K562 (cell line): Measurements from ENCODE around the gene XPC. TPM values are rescaled to one million over a fixed set of nuclear protein-coding genes. Genes with fewer than 3 reads are reported as not detected.
A peak's percentile ranks its signal among the peaks of the same experiment; 100 is the strongest.

Source experiments
- KAT7 ChIP-seq: sonication (generic); formaldehyde crosslinking; IDR thresholded peaks from 2 replicates; pipeline ENCODE4 v1.8.0; 2022; ENCODE audit warnings: missing genetic modification reagents, mild to moderate bottlenecking, borderline replicate concordance
- L3MBTL2 ChIP-seq: fragments of 450-650 bp; IDR thresholded peaks from 2 replicates; pipeline ENCODE4 v1.6.1; 2016; ENCODE audit warnings: mild to moderate bottlenecking, moderate library complexity
- NFYB ChIP-seq: IDR thresholded peaks from 2 replicates; pipeline ENCODE4 v1.6.1; 2011; ENCODE audit warnings: mild to moderate bottlenecking, moderate library complexity; ENCODE audit not compliant: insufficient read length; ENCODE audit errors: extremely low read depth
- SMC3 ChIP-seq: conservative IDR thresholded peaks from 2 replicates; pipeline ENCODE4 v1.6.1; 2011; ENCODE audit warnings: low read depth, low read length, improper control_type of control experiment; ENCODE audit not compliant: insufficient read depth
- STAT5B ChIP-seq: fragments of 250-450 bp; sonication (Bioruptor Pico); IDR thresholded peaks from 2 replicates; pipeline ENCODE4 v1.8.0; 2021; ENCODE audit warnings: mild to moderate bottlenecking, inconsistent platforms
- ZNF780A ChIP-seq: fragments of 250-450 bp; sonication (Bioruptor Pico); IDR thresholded peaks from 2 replicates; pipeline ENCODE4 v1.5.0; 2021; ENCODE audit warnings: mild to moderate bottlenecking
- polyA plus RNA-seq, 8 experiments: library from polyadenylated mRNA; depleted of rRNA in 4 of 8; stranded (reverse) in 5 of 8; unstranded in 3 of 8; fragments of >200 nt; fragmentation: Nextera tagmentation in 2 of 8; fragmentation: Illumina TruSeq in 1 of 8; extraction: Ambion mirVana in 2 of 8; extraction: Trizol in 1 of 8; gene quantifications; 2 replicates each; pipeline versions ENCODE4 v1.2.1 to v1.2.3, GENCODE V29; 2011 to 2014; ENCODE audit warnings: inconsistent platforms in 1 of 8, missing spikeins in 1 of 8
- total RNA-seq, 7 experiments: library from RNA; depleted of rRNA in 6 of 7; stranded (reverse); fragments of >200 nt in 6 of 7; fragmentation: Illumina TruSeq in 2 of 7; extraction: Trizol in 2 of 7; gene quantifications; 2 replicates each; pipeline versions ENCODE4 v1.2.1 to v1.2.3, GENCODE V29; 2011 to 2021; ENCODE audit warnings: low replicate concordance in 1 of 7
- TF ChIP-seq, protein P1 (sequence below): fragments of 450-650 bp; formaldehyde crosslinking; IDR thresholded peaks from 2 replicates; pipeline ENCODE4 v1.4.0; 2022; ENCODE audit warnings: mild to moderate bottlenecking, moderate library complexity
- TF ChIP-seq, protein P2 (sequence below): fragments of 250-450 bp; sonication (Bioruptor Pico); IDR thresholded peaks from 2 replicates; pipeline ENCODE4 v1.4.0; 2020; ENCODE audit warnings: mild to moderate bottlenecking, moderate library complexity
- TF ChIP-seq, protein P3 (sequence below): fragments of 200-600 bp; sonication (generic); IDR thresholded peaks from one replicate; pipeline ENCODE4 v1.6.1; 2012; ENCODE audit warnings: mild to moderate bottlenecking, low read depth, low read length, inconsistent platforms

Gene XPC
- total and polyA plus RNA-seq, 9 of the 15 experiments (the other 6 are each of a cell fraction or from before 2014, with no cell fraction given) = 3.8 to 54.7 (median 41.3) TPM

DNA sequence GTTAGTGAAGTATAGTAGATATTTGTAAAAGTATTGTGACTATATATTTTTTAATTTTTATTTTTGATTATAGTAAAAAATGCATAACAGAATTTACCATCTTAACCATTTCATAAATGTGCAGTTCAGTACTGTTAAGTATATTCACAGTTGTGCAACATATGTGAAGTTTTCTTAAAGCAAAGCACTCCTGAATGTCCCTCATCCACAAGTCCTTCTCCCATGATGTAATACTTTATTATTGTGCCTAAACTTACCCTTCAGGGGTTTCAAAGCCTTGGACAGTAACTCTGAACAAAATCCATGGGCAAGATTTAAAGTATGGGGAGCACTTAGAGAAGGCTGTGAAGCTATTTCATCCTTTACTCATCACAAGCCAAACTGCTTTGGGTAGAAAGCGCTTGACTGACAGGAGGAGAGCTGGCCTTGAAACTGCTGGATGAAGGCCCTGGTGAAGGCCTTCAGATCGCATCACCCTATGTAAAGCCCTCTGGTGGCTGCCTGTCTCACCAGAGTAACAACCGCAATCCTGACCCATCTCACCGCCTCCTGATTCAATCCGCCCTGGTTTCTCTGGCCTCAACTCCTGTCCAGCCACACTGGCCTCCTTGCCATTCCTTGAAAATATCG lies 28.3 kb upstream of the XPC start (continued):
- TF ChIP-seq, protein P1, sequence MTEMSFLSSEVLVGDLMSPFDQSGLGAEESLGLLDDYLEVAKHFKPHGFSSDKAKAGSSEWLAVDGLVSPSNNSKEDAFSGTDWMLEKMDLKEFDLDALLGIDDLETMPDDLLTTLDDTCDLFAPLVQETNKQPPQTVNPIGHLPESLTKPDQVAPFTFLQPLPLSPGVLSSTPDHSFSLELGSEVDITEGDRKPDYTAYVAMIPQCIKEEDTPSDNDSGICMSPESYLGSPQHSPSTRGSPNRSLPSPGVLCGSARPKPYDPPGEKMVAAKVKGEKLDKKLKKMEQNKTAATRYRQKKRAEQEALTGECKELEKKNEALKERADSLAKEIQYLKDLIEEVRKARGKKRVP (CRISPR knock-in tag) = no peak
- no peak for TF ChIP-seq KAT7 (CRISPR knock-in tag)
- TF ChIP-seq L3MBTL2 = no peak
- TF ChIP-seq NFYB = no peak
- no peak for TF ChIP-seq STAT5B
- TF ChIP-seq, protein P2, sequence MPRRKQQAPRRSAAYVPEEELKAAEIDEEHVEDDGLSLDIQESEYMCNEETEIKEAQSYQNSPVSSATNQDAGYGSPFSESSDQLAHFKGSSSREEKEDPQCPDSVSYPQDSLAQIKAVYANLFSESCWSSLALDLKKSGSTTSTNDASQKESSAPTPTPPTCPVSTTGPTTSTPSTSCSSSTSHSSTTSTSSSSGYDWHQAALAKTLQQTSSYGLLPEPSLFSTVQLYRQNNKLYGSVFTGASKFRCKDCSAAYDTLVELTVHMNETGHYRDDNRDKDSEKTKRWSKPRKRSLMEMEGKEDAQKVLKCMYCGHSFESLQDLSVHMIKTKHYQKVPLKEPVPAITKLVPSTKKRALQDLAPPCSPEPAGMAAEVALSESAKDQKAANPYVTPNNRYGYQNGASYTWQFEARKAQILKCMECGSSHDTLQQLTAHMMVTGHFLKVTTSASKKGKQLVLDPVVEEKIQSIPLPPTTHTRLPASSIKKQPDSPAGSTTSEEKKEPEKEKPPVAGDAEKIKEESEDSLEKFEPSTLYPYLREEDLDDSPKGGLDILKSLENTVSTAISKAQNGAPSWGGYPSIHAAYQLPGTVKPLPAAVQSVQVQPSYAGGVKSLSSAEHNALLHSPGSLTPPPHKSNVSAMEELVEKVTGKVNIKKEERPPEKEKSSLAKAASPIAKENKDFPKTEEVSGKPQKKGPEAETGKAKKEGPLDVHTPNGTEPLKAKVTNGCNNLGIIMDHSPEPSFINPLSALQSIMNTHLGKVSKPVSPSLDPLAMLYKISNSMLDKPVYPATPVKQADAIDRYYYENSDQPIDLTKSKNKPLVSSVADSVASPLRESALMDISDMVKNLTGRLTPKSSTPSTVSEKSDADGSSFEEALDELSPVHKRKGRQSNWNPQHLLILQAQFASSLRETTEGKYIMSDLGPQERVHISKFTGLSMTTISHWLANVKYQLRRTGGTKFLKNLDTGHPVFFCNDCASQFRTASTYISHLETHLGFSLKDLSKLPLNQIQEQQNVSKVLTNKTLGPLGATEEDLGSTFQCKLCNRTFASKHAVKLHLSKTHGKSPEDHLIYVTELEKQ = 0 out of 2 replicates have a peak, but pooled peaks have one; percentile 57
- no peak for TF ChIP-seq ZNF780A (CRISPR knock-in tag)
- TF ChIP-seq, protein P3, sequence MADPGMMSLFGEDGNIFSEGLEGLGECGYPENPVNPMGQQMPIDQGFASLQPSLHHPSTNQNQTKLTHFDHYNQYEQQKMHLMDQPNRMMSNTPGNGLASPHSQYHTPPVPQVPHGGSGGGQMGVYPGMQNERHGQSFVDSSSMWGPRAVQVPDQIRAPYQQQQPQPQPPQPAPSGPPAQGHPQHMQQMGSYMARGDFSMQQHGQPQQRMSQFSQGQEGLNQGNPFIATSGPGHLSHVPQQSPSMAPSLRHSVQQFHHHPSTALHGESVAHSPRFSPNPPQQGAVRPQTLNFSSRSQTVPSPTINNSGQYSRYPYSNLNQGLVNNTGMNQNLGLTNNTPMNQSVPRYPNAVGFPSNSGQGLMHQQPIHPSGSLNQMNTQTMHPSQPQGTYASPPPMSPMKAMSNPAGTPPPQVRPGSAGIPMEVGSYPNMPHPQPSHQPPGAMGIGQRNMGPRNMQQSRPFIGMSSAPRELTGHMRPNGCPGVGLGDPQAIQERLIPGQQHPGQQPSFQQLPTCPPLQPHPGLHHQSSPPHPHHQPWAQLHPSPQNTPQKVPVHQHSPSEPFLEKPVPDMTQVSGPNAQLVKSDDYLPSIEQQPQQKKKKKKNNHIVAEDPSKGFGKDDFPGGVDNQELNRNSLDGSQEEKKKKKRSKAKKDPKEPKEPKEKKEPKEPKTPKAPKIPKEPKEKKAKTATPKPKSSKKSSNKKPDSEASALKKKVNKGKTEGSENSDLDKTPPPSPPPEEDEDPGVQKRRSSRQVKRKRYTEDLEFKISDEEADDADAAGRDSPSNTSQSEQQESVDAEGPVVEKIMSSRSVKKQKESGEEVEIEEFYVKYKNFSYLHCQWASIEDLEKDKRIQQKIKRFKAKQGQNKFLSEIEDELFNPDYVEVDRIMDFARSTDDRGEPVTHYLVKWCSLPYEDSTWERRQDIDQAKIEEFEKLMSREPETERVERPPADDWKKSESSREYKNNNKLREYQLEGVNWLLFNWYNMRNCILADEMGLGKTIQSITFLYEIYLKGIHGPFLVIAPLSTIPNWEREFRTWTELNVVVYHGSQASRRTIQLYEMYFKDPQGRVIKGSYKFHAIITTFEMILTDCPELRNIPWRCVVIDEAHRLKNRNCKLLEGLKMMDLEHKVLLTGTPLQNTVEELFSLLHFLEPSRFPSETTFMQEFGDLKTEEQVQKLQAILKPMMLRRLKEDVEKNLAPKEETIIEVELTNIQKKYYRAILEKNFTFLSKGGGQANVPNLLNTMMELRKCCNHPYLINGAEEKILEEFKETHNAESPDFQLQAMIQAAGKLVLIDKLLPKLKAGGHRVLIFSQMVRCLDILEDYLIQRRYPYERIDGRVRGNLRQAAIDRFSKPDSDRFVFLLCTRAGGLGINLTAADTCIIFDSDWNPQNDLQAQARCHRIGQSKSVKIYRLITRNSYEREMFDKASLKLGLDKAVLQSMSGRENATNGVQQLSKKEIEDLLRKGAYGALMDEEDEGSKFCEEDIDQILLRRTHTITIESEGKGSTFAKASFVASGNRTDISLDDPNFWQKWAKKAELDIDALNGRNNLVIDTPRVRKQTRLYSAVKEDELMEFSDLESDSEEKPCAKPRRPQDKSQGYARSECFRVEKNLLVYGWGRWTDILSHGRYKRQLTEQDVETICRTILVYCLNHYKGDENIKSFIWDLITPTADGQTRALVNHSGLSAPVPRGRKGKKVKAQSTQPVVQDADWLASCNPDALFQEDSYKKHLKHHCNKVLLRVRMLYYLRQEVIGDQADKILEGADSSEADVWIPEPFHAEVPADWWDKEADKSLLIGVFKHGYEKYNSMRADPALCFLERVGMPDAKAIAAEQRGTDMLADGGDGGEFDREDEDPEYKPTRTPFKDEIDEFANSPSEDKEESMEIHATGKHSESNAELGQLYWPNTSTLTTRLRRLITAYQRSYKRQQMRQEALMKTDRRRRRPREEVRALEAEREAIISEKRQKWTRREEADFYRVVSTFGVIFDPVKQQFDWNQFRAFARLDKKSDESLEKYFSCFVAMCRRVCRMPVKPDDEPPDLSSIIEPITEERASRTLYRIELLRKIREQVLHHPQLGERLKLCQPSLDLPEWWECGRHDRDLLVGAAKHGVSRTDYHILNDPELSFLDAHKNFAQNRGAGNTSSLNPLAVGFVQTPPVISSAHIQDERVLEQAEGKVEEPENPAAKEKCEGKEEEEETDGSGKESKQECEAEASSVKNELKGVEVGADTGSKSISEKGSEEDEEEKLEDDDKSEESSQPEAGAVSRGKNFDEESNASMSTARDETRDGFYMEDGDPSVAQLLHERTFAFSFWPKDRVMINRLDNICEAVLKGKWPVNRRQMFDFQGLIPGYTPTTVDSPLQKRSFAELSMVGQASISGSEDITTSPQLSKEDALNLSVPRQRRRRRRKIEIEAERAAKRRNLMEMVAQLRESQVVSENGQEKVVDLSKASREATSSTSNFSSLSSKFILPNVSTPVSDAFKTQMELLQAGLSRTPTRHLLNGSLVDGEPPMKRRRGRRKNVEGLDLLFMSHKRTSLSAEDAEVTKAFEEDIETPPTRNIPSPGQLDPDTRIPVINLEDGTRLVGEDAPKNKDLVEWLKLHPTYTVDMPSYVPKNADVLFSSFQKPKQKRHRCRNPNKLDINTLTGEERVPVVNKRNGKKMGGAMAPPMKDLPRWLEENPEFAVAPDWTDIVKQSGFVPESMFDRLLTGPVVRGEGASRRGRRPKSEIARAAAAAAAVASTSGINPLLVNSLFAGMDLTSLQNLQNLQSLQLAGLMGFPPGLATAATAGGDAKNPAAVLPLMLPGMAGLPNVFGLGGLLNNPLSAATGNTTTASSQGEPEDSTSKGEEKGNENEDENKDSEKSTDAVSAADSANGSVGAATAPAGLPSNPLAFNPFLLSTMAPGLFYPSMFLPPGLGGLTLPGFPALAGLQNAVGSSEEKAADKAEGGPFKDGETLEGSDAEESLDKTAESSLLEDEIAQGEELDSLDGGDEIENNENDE = no peak
- TF ChIP-seq SMC3 = no peak
